Amniotic stem cell (primary cell): ENCODE data around the gene UGT1A4.

Experiments used
- DNase-seq: peaks from one replicate; lab custom pipeline; 2025; lab: John Stamatoyannopoulos, UW

Gene UGT1A4

DNA sequence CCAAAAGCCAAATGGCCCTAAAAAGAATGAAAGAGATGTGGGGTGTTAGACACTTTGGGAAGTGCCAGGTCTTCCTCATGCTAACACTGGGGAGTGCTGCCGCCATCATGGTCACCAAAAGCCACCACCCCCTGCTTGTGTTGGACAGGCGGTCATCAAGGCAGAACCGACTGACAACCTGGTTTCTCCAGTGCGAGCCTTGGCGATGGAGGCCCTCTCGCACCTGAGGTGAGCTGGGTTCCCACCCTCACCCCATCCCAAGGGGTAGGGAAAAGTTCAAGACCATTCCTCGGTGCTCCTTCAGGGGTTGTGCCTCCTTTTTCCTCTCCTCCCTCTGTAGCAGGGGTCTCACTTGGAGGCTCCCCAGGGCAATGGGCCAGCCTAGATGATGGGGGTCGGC lies 93.2 kb downstream of the UGT1A4 start:
- no peak for DNase-seq

DNA sequence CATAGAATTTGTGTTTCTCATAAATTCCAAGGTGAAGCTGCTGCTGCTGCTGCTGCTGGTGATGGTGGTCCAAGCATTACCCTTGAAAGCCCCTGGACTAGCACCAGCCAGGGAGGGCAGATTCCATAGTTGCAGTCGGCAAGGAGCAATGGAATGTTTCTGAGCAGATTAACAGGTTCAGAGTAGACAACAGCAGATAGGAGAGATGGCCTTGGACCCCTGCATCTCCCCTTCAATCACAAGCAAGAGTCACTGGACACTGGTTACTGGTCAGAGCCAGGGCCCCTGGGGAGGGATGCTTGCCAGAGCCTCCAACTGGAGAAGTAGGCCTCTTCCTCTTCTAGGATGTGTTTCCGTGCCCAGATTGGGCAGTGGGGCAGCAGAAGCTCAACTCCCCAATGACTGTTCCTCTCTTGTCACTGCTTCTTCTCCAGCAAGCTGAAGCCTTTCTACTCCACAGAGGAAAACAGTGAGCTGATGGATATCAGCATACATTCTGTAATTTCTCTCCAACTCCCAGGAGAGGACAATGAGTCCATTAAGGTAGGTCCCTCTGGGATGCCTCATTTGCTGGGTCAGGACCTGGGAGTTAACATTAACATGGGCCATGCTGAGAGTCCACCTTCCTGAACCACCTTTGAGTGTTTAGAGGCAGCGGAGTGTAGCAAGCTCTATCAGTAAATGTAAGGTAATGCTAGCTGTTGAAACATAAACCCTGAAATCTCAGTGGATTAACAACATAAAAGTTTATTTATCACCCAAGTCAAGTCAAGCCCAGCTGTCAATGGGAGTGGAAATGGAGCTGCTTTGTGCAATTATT lies 94.9 kb downstream of the UGT1A4 start:
- no peak for DNase-seq

DNA sequence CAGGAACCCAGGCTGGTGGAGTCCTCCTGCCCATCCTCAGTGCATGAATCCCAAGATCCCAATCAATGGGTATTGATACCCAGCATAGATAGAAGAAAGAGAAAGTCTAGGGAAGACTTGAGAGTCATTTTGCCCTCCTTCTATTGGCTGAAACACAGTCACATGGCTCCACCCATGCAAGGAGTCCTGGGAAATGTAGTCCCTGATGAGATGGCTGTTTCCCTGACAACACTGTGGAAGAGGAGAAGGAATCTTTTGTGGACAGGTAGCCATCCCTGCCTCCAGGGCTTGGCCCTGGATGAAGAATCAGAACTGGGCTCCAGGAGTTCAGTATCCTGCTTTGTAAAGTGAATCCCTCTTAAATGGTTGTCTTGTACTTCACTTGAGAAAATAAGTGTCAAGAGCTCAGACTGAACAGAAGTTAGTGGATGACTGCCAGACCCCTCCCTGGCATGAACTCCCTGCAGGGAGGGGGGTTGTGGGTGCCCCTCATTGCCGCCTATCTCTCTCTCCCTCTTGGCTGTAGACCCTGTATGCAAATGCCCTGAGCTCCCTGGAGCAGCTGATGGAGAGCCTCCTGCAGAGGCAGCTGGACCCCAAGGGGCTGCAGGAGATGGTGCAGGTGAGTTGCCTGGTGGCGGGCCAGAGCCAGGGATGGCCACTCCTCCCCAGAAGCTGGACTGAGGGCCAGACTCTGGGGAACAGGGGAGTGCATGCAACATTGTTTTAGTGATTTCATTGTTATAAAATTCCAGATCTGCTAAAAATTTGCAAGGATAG lies 95.7 kb downstream of the UGT1A4 start:
- no peak for DNase-seq

DNA sequence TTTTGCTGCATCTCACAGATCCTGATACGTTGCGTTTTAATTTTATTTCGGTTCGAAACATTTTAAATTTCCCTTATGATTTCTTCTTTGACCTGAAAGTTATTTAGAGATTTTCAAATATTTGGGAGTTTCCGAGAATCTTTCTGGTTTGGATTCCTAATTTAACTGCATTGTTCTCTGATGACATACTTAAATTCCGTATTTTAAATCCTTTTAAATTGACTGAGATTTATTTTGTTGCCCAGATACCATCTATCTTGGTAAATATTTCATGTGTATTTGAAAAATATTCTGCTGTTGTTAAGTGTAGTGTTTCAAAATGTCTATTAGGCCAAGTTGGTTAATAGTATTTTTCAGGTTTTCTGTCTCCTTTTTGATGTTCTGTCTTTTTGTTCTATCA lies 97.3 kb downstream of the UGT1A4 start:
- DNase-seq = no peak

DNA sequence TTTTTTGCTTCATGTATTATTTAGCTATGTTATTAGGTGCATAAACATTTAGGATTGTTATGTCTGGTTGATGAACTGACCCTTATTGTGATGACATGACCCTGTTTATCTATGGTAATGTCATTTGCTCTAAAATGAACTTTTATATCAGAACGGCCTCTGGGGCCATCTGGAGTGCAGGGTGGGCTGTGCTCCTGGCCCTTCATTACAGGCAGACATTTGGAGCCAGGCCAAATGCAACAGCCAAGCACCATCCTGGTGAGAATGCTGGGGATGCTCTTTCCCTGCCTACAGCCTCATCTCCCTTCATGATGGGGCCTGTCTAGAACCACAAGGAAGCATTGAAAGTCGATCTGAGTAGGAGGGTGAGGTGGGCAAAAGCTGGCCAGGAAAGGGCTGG lies 97.8 kb downstream of the UGT1A4 start:
- no peak for DNase-seq

DNA sequence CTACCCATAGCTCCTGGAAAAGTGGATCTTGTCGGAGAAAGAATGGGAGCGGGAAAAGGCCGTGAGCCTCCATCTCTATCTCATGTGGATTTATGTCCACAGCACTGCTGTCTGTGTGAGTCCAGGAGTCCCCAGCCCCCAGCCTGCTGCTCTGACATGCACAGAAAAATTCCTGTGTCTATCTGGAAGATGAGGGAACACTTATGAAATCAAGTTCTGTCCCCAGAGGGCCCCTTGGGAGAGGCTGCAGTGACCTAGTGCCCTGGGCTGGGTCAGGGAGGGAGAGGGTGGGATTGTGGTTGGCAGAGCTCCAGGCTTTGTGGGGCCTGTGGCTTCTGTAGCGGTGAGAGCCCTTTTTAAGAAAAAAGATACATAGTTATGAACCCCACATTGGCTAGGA lies 98.2 kb downstream of the UGT1A4 start:
- DNase-seq = no peak

DNA sequence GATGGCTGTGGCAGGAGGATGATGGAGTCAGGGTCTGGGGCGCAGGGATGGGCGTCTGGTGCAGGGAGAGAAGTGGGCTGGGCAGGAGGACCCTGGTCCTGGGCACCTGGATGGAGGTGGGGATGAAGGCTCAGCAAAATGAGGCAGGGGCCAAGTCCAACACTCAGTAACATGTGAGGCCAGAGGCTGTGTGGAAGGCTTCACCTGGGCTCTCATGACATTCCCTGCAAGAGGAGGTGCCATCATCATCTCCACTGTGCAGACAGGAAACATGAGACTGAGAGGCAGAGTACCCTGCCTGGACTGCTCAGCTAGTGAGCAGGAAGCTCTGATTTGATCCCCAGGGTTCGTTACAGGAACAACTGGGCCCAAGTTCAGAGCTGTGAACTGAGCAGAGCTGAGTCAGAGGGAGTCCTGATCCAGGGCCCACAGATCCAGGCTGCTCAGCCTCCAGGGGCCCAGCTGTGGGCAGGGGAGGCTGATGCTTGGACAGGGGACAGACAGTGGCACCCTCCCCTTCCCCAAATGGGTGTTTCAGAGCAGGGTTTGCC lies 98.9 kb downstream of the UGT1A4 start:
- DNase-seq = no peak

DNA sequence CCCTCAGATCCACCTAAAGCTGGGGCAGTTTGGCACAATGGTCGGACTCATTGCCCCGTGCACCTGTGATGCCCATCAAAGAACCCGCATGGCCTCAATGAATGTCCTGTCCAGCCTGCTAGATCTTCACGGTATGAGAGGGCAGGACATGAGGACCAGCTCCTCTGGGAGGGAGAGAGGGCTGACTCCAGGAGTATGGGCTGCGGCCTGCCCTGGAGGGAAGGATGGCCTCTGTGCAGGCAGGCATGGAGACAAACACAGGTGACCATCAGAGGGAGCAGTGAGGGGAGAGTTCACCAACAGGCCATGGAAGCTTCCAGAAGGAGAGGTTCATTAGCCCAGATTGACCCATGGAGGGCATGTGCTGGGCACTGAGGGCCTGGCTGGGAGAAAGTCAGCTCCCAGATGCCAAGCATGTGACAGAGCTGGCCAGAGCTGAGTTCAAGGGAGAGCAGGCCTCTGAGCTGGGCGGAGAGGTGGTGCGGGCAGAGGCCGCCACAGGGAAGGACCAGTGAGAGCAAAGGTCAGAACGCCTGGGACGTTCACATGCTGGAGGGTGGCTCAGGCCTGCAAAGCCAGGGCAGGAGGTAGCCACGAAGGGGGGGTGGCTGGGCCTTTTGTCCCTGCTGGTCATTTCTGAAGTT lies 99.6 kb downstream of the UGT1A4 start:
- no peak for DNase-seq

DNA sequence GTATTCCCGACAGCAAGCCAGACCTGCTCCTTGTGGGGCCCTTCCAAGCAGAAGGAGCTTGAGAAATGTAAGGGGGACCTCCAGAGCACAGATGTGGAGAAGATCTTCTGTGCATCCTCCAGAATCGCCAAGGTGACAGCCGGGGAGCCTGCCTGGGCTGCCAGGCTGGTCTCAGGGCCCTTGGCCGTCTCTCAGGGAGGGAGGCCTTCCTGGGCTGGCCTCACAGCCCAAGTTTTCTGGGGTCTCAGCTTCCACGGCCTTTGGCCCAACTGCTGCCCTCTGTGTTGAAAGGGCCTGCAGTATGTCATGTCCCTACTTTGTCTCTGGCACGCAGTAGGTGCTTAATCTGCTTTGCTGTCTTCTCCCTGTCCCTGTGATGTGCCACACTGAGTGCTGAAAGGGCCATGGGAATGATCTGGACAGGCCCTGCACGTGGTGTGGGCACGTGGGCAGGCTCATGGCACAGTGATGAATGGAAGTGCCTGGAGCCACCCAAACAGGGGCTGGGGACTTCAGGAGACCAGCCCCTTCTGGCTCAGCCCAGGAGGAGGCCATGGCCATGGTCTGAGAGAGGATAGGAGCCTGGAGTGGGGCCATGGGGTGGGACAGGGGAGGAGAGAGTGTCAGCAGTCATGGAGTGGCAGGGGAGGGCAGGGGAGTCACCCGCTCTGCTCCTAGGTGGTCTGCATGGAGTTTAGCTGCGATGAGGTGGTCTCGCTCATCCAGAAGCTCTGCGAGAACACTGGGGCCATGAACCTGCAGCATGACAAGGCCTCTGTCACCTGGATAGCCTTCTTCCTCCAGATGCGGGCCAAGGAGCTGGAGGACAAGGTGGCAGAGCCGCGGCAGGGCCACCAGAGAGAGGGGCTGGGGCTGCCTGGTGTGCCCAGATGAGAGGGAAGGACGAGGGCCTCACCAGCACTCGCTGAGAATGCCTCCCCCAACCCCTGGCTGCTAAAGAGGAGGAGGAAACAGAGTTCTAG lies 100.4 kb downstream of the UGT1A4 start:
- DNase-seq = no peak

DNA sequence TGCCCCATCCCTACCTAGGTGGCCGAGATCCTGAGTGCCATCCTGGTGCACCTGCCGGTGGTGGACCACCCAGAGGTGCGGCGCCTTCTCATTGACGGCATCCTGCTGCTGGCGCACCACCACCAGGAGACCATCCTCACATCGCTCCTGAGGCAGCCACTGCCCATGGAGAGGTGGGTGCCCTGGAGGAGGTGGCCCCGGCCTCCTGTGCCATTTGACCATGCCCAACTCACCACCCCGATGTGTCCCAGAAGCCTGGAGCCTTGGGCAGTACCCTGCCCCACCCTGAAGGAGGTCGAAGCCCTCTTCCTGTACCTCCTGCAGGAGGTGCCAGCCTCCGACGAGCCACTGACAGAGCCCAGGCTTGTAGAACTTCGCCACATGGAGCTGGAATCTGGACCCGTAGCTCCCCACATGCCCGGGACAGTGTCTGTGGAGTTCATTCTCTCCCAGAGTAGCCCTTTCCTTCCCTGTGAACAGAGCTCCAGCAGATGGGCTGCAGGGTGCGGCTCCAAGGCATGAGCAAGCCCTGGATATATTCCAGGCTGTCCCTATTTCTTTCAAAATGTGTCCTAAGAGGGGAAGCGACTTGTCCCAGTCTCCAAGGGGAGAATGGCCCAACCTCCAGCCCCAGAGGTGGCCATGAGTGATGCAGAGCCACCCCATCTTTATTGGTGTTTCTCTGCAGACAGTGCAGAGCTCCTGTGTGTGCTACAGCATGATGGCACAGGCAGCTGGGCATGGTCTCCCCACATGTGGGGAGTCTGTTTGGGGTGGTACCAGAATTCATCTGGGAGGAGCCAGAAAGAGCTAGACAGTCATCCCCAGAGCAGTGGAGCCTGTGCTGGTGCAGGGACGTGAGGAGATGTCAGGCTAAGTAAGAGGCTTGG lies 101.6 kb downstream of the UGT1A4 start:
- DNase-seq = no peak

DNA sequence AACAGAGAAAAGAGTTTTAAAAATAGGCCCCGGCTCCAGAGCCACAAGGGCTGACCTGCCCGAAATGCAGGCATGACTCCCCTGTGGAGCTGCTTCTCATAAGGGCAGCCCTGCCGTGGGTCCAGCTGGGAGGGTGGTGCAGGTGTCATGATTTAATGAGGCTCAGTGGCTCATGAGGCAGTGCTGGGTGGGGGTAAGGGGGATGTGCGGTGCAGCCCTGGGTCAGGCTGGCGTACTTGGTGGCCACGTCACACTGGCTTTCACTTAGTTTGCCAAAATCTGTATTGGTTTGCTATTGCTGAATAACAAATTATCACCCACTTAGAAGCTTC lies 102.2 kb downstream of the UGT1A4 start:
- DNase-seq = no peak

DNA sequence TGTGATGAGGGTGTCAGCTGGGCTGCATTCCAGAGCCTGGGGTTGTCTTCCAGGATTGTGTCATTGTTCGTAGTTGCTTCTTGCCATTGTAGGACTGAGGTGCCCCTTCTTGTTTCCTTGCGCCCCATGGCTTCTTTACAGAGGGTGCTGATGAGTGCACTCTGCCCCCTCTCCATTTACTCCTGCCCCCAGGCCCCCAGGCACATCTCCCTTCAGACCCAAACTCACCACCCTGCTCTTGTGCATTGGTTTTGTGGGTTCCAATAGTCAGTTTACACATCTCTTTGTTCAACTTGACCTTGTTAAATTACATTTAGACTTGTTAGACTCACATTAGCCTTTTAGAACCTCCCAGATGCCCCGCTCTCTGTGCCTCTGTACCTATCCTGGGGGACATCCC lies 102.7 kb downstream of the UGT1A4 start:
- DNase-seq = no peak

DNA sequence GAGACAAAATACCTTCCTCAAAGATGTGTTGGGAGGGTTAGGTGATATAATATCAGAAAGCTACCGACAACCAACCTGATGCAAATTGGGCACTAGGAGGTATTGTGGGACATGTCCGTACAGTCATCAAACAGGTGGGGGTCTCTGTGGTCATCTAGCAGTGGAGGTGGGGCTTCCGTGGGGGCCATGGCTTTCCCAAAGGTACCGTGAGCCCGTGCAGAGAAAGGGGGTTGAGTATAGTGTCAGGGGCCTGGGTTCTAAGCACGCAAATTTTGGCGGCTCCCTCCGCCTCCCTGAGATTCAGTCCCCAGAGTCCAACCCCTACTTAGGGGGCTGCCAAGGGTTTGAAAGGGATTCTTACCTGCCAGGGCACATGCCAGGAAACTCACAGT lies 103.2 kb downstream of the UGT1A4 start:
- DNase-seq = no peak

DNA sequence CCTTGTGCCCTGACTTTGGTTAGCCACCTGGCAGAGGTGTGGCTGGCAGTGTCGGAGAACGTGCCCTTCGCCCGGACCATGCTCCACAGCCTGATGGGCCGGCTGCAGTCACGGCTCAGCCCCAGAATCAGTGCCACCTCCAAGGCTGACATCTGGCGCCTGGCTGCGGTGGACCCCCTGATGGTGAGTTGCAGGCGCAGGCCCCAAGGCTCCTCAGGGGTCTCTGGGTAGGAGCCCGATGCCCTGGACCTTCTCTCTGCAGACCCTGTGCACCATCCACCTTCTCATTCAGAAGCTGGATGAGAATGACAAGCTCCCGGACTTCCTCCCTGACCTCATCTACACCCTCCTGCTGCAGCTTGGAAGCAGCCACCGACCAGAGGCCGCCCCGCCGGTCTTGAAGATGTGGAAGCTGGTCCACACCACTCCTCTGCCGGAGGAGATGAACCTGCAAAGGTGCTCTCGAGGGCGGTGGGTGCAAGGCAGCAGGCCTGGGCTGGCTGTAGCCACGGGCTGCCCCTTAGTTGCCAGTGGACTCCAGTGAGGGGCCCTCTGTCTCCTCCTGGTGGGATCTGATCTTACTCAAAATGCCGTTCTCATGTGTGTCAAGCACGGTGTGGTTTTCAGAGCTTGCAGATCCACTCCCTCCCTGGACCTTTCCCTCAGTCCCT lies 103.7 kb downstream of the UGT1A4 start:
- no peak for DNase-seq
